Smooth muscle cell (in vitro differentiated cells): ENCODE results near the gene ZDHHC24. TPM values are rescaled to one million over a fixed set of nuclear protein-coding genes. Genes with fewer than 3 reads are reported as not detected.

Experiments used
- DNase-seq: peaks from one replicate; lab custom pipeline; 2025; ENCODE audit not compliant: unreplicated experiment; lab: John Stamatoyannopoulos, UW
- H2AFZ ChIP-seq: fragments of 200-600 bp; sonication (generic); 2 replicates; pipeline ENCODE4 v1.6.0; 2016; ENCODE audit warnings: antibody characterized with exemption, low read depth, mild to moderate bottlenecking
- H3F3A ChIP-seq: fragments of 200-600 bp; sonication (generic); 2 replicates; pipeline ENCODE4 v1.6.0; 2017; ENCODE audit warnings: antibody characterized with exemption, low read depth
- H3K27ac ChIP-seq: fragments of 200-600 bp; sonication (generic); 2 replicates; pipeline ENCODE4 v1.5.1; 2016; ENCODE audit warnings: low read depth, mild to moderate bottlenecking
- H3K27me3 ChIP-seq: fragments of 200-600 bp; sonication (generic); 2 replicates; pipeline ENCODE4 v1.6.1; 2016; ENCODE audit warnings: low read depth, mild to moderate bottlenecking
- H3K36me3 ChIP-seq: fragments of 200-600 bp; sonication (generic); 2 replicates; pipeline ENCODE4 v1.5.1; 2016; ENCODE audit warnings: low read depth
- H3K4me1 ChIP-seq: fragments of 200-600 bp; sonication (generic); 2 replicates; pipeline ENCODE4 v1.5.1; 2016; ENCODE audit warnings: low read depth
- H3K4me2 ChIP-seq: fragments of 200-600 bp; sonication (generic); 2 replicates; pipeline ENCODE4 v1.6.0; 2016; ENCODE audit warnings: mild to moderate bottlenecking
- H3K4me3 ChIP-seq: fragments of 200-600 bp; sonication (generic); 2 replicates; pipeline ENCODE4 v1.5.1; 2016; ENCODE audit warnings: mild to moderate bottlenecking
- H3K79me2 ChIP-seq: fragments of 200-600 bp; sonication (generic); 2 replicates; pipeline ENCODE4 v1.6.0; 2016; ENCODE audit warnings: low read depth, mild to moderate bottlenecking
- H3K9ac ChIP-seq: fragments of 200-600 bp; sonication (generic); 2 replicates; pipeline ENCODE4 v1.6.0; 2016; ENCODE audit warnings: low read depth
- H3K9me3 ChIP-seq: fragments of 200-600 bp; sonication (generic); replicated peaks from 2 replicates; pipeline ENCODE4 v1.5.1; 2016; ENCODE audit warnings: low read depth
- H4K20me1 ChIP-seq: fragments of 200-600 bp; sonication (generic); 2 replicates; pipeline ENCODE4 v1.6.0; 2016; ENCODE audit warnings: low read depth
- WGBS: methylation state at CpG from one replicate; pipeline ENCODE4 v1.1.7; 2016; ENCODE audit warnings: low lambda C conversion rate; 5-methylcytosine and 5-hydroxymethylcytosine counted together
- polyA plus RNA-seq: library from polyadenylated mRNA; unstranded; fragments of >200 nt; fragmentation: Nextera tagmentation; extraction: Ambion mirVana; gene quantifications from 2 replicates; pipeline ENCODE4 v1.2.1, GENCODE V29; 2016
- total RNA-seq: library from RNA; depleted of rRNA; stranded (reverse); fragments of >200 nt; gene quantifications from 2 replicates; pipeline ENCODE4 v1.2.3, GENCODE V29; 2014
- TF ChIP-seq, protein P1 (sequence below): fragments of 200-600 bp; sonication (generic); IDR thresholded peaks from 2 replicates; pipeline ENCODE4 v1.5.1; 2017; ENCODE audit warnings: borderline replicate concordance, mild to moderate bottlenecking, antibody characterized with exemption; ENCODE audit not compliant: insufficient read depth, poor library complexity, severe bottlenecking

Gene ZDHHC24, protein sequence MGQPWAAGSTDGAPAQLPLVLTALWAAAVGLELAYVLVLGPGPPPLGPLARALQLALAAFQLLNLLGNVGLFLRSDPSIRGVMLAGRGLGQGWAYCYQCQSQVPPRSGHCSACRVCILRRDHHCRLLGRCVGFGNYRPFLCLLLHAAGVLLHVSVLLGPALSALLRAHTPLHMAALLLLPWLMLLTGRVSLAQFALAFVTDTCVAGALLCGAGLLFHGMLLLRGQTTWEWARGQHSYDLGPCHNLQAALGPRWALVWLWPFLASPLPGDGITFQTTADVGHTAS
- total RNA-seq (11.1 and 15.7 TPM in 2 replicates), polyA plus RNA-seq (13.9 and 14.4 TPM in 2 replicates)

DNA sequence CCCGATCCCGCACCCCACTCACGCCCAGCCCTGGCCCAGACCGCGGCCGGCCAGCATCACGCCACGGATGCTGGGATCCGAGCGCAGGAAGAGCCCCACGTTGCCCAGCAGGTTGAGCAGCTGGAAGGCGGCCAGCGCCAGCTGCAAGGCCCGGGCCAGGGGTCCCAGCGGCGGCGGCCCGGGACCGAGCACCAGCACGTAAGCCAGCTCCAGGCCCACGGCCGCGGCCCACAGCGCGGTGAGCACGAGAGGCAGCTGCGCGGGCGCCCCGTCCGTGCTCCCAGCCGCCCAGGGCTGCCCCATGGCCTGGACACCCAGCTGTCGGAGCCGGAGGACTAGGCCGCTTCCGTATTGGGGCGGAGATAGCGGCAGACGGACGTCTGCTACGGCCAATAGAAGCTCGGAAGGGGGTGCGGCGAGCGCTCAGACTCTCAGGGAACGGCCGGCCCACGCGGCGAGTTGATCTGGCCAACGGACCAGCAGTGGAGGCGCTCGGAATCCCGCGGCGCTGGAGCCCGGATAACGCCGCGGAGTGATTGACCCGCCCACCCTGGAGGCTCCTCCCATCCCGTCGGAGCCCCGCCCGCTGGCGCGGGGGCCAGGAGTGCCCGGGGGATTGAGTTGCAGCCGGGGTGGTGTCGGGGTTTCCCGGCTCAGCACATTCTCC, at the start of gene ZDHHC24:
ZDHHC24 (minus strand) TSS at position 348 of the 667 bp plus-strand sequence; CDS start at position 303, 45 bp downstream.
- peaks cover 6% of the 10 kb centered on the region for H3K79me2 ChIP-seq
- peak within 1 kb of the TSS; percentile 57 for H2AFZ ChIP-seq
- peak within 1 kb of the TSS; percentile 86 for H3K9ac ChIP-seq
- H4K20me1 ChIP-seq = no peaks in the 10 kb centered on the region
- no peak within 1 kb of the TSS for H3K27ac ChIP-seq
- TF ChIP-seq, protein P1, sequence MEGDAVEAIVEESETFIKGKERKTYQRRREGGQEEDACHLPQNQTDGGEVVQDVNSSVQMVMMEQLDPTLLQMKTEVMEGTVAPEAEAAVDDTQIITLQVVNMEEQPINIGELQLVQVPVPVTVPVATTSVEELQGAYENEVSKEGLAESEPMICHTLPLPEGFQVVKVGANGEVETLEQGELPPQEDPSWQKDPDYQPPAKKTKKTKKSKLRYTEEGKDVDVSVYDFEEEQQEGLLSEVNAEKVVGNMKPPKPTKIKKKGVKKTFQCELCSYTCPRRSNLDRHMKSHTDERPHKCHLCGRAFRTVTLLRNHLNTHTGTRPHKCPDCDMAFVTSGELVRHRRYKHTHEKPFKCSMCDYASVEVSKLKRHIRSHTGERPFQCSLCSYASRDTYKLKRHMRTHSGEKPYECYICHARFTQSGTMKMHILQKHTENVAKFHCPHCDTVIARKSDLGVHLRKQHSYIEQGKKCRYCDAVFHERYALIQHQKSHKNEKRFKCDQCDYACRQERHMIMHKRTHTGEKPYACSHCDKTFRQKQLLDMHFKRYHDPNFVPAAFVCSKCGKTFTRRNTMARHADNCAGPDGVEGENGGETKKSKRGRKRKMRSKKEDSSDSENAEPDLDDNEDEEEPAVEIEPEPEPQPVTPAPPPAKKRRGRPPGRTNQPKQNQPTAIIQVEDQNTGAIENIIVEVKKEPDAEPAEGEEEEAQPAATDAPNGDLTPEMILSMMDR = no peak
- DNase-seq = peak; percentile 82
- WGBS = under 1% methylated on average over 58 of the region's 71 CpGs
- H3K4me3 ChIP-seq = peak within 1 kb of the TSS; percentile 90
- H3K36me3 ChIP-seq = no peaks in the 10 kb centered on the region
- peaks cover 17% of the 10 kb centered on the region for H3F3A ChIP-seq
- peak within 1 kb of the TSS; percentile 96 for H3K4me2 ChIP-seq
- no peaks in the 10 kb centered on the region for H3K27me3 ChIP-seq
- no peaks in the 10 kb centered on the region for H3K9me3 ChIP-seq
- peaks cover 13% of the 10 kb centered on the region for H3K4me1 ChIP-seq

DNA sequence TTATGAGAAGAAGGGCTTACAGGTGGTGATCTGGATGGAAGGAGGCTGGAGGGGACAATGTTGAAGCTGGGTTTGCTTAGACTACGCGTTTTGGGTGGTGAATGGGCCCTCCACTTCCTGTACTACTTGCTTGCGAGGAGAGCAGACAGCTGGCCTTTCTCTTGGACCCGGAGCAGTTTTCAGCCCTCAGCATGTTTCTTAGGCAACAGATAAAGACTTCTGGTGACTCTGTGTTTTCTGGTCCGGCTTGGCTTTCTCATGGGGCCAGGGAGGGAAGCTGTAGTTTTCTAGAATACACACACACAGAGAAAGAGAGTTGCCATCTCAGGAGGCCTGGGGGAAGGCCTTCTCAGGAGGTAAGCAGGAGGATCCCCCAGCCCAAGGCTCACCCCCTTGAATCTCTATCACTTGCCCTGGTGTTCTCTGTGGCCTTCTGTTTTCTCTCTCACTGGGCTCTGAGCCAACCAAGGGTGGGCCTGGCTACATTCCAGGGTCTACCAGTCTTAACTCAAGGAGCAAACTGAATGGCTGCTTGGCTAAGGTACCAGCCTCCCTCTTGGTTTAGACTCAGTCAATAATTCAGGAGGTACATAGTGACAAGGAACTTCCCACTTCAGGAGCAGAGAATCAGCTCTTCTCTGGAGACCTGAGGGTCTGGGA, 49.5 kb upstream of the ZDHHC24 start:
- Histone ChIP-seq H3K9me3 (no peaks in the 10 kb centered on the region), H3K36me3 (no peaks in the 10 kb centered on the region), H3K4me1 (peaks cover 11% of the 10 kb centered on the region), H3K27me3 (no peaks in the 10 kb centered on the region), H3K4me2 (peak overlapping the region; percentile 94), H3K27ac (peak overlapping the region; percentile 81), H3K4me3 (peak overlapping the region; percentile 15), H4K20me1 (peaks cover 4% of the 10 kb centered on the region), H3F3A (peaks cover 4% of the 10 kb centered on the region), H3K79me2 (peaks cover 33% of the 10 kb centered on the region), H3K9ac (peak overlapping the region; percentile 20), H2AFZ (no peak overlapping the region)
- 28% methylated on average over 5 of the region's 5 CpGs for WGBS
- no peak for DNase-seq
- TF ChIP-seq, protein P1 = no peak

DNA sequence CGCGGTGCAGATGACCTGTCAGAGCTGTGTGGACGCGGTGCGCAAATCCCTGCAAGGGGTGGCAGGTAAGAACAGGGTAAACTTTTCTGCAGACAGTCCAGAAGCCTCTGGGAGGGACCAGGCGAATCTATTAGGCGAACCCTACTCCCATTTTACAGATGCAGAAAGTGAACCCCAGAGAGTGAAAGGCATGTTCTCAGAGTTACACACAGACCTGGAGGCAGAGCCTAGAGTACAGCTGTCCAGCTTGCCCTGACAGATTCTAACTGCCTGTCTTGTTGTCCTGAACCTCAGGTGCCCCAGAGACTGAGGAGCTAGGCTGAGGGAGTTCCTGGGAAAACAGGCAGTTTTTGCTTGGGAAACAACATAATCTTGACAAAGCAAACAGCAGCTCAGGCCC, 47.8 kb upstream of the ZDHHC24 start:
- Histone ChIP-seq H3K4me3 (peak overlapping the region; percentile 66), H3K27me3 (no peaks in the 10 kb centered on the region), H3K79me2 (peaks cover 33% of the 10 kb centered on the region), H3K36me3 (no peaks in the 10 kb centered on the region), H3K9ac (peak overlapping the region; percentile 88), H3K27ac (peak overlapping the region; percentile 81), H3K4me1 (peaks cover 11% of the 10 kb centered on the region), H2AFZ (no peak overlapping the region), H3F3A (peaks cover 4% of the 10 kb centered on the region), H3K4me2 (peak overlapping the region; percentile 94), H3K9me3 (no peaks in the 10 kb centered on the region), H4K20me1 (peaks cover 4% of the 10 kb centered on the region)
- TF ChIP-seq, protein P1 = no peak
- 84% methylated on average over 7 of the region's 7 CpGs for WGBS
- no peak for DNase-seq
